AG09309 (cell line): ENCODE measurements around the gene NDST1.

Experiments used
- DNase-seq: peaks from one replicate; pipeline ENCODE4 v3.0.0-alpha.2; 2010; ENCODE audit warnings: low read depth
- H3K4me3 ChIP-seq: 2 replicates; pipeline ENCODE4 v1.5.1; 2011; ENCODE audit warnings: mild to moderate bottlenecking, low read depth, low read length, moderate library complexity; ENCODE audit not compliant: control insufficient read depth
- TF ChIP-seq, protein P1 (sequence below): IDR thresholded peaks from 2 replicates; pipeline ENCODE4 v1.5.1; 2011; ENCODE audit warnings: mild to moderate bottlenecking, low read depth, low read length, inconsistent platforms; ENCODE audit not compliant: insufficient read depth, control insufficient read depth; ENCODE audit errors: missing control alignments

The NDST1 gene

DNA sequence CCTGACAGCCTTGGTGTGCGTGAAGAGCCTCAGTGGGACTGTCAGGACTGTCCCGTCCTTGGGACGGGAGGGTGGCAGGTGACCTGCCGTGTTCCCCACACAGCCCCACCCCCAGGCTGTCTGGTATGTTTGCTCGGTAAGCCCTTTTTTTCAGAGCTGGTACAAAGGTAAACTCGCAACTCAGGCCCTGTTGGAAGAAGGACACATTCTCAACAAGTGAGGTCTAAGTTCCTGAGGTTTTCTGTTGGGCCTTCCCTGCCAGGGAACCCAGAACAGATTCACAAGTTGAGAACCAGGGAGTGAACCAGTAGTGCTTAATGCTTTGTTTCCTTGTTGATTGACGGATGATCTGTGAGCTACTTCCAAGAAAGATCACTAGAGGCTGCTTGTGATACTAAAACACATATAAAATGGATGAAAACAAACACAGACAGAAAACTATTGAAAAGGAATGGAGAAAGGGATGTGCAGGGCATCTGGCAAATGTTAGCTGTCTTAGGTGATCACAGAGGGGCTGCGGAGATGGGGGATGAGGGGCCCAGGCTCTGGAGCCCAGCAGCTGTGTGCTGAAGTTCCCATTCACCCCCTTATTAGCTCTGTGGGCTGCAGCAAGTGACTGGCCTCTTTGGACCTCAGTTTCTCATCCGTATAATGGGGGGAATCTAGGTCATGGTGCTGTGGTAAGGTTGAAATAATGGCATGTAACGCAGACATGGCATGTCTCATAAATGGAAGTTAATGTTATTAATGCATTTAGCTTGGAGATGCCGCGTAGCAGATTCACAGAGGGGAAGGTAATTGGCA is 2.7 kb downstream of the NDST1 start:
- no peak for DNase-seq
- H3K4me3 ChIP-seq = no peak overlapping the region
- TF ChIP-seq, protein P1, sequence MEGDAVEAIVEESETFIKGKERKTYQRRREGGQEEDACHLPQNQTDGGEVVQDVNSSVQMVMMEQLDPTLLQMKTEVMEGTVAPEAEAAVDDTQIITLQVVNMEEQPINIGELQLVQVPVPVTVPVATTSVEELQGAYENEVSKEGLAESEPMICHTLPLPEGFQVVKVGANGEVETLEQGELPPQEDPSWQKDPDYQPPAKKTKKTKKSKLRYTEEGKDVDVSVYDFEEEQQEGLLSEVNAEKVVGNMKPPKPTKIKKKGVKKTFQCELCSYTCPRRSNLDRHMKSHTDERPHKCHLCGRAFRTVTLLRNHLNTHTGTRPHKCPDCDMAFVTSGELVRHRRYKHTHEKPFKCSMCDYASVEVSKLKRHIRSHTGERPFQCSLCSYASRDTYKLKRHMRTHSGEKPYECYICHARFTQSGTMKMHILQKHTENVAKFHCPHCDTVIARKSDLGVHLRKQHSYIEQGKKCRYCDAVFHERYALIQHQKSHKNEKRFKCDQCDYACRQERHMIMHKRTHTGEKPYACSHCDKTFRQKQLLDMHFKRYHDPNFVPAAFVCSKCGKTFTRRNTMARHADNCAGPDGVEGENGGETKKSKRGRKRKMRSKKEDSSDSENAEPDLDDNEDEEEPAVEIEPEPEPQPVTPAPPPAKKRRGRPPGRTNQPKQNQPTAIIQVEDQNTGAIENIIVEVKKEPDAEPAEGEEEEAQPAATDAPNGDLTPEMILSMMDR = no peak

DNA sequence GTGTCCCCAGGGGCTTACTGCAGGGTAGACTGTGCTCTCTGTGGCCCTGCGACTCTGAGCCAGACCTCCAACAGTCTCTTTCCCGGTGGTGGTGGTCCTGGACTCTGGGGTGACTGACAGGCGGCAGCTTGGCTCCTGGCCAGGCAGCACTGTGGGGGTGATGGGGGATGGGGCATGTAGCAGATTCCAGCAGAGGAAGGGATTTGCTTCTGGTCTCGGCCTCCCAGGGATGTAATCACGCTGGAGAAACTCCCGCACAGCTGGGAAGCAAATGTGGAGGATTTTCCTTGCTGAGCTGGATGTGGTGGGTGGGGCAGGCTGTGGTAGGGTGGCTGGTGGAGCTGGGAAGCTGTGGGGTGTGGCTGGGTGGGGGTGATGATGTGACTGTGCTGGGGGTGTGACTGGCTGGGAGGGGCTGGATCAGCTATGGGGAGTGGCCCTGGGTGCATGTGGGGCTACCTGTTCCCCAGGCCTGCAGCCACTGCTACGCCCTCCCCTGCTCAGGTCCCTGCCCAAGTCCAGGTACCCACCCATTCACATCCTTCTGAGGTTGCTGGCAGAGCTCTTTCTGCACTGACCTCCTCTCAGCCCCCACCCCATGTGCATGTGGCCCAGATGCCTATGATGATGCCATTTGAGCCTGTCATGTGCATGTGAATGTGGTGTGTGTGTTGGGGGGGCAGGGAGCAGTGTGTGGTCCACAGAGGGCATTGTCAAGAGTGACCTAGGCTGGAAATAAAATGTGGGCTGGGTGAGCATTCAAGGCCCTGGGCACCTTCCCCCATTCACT is 3.8 kb downstream of the NDST1 start:
- TF ChIP-seq, protein P1 = no peak
- no peak overlapping the region for H3K4me3 ChIP-seq
- DNase-seq = peak; percentile 59

DNA sequence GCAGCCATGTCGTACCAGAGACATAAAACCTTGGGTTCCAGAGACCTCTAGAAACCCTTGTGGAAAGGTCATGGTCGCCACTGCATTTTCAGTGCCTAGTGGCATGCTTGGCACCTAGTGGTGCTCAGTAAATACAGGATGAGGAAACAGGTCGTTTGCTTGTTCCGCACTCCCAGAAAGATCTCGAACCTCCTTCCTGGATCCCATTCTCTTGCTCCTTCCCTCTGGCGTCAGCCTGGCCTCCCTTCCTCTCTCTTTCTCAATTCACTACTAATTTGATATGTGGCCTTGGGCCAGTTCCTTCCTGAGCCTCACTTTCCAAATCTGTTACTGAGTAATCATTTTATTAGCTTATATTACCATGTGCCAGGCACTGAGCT is 4.4 kb downstream of the NDST1 start:
- DNase-seq = no peak
- no peak overlapping the region for H3K4me3 ChIP-seq
- TF ChIP-seq, protein P1 = no peak

DNA sequence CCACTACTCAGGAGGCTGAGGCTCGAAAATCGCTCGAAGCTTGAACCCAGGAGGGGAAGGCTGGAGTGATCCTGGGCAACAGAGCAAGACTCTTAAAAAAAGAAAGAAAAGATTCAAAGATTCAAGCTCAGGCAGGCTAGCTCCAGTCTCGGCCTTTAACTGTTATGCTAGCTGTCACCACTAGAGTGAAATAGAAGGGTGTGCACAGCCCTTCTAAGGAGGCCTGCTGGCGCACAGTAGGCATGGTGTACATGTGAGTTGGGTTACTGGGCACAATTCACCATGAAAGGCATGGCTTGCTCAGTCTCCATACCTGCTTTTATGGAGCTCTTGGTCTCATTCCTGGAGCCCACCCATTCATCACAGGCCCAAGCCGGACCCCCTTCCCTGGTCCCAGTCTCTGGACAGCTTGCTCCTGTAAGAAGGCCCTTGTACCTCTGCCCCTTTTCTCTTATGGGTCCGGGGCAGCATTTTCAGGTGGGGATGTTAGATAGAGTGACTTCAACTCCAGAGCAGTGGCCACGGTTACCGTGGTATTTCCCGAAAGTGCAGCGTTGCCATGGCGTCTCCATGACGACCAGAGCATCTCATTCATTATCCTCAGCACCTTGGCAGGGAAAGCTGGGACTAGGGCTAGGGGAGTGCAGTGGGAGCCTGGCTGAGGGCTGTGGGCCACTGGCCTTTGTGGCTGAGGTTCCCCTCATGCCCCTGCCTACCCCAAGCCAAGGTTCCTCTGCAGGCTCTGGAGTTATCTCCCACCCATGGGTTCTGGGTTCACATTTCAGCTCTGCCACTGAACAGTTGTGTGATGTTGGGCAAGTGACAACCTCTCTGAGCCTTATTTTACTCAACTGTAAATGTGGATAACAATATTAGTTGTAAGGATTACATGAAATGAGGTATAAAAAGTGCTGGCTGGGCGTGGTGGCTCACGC is 5.7 kb downstream of the NDST1 start:
- H3K4me3 ChIP-seq = no peak overlapping the region
- TF ChIP-seq, protein P1 = peak; percentile 13
- no peak for DNase-seq

DNA sequence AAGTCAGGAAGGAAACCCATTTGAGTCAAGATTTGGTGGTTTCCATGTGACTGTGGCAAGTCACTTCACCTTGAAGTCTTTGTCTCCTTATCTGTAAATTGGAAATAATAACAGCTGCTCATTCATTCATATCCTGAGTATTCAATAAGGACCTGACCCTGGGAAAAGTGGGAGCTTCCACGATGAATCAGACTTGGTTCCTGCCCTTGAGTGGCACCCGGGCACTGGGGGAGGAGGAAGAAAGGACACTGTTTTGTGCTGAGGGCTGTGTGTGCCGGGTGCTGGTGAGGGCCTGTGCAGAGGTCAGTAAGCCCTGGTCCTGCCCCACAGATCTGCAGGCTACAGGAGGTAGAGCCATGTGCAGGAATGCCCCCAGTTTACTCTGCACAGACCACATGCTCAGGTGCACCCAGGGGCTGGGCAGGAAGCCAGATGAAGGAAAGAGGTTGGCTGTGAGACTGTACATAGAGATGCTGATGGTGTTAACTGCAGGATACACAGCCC is 6.8 kb downstream of the NDST1 start:
- H3K4me3 ChIP-seq = no peak overlapping the region
- TF ChIP-seq, protein P1 = no peak
- no peak for DNase-seq

DNA sequence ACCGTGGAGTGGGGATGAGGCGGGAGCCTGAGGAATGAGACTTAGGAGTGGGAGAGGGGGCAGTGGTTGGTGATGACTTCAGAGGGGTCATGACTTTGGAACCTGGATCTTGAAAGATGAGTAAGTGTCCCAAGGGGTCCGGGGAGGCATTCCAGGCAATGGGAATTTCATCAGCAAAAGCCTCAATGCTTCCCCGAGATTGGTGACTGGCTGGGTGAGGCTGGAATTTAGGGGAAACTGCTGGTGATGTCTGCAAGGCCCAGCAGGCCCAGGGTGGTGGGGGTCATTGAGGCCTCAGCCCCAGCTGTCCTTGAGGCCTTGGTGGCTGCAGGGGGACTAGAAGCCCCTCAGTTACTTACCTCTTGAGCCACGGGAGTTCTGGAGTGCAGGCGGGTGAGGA is 7.5 kb downstream of the NDST1 start:
- DNase-seq = peak; percentile 68
- H3K4me3 ChIP-seq = no peak overlapping the region
- TF ChIP-seq, protein P1 = no peak
